ENCODE measurements around the gene PAF1.

DNA sequence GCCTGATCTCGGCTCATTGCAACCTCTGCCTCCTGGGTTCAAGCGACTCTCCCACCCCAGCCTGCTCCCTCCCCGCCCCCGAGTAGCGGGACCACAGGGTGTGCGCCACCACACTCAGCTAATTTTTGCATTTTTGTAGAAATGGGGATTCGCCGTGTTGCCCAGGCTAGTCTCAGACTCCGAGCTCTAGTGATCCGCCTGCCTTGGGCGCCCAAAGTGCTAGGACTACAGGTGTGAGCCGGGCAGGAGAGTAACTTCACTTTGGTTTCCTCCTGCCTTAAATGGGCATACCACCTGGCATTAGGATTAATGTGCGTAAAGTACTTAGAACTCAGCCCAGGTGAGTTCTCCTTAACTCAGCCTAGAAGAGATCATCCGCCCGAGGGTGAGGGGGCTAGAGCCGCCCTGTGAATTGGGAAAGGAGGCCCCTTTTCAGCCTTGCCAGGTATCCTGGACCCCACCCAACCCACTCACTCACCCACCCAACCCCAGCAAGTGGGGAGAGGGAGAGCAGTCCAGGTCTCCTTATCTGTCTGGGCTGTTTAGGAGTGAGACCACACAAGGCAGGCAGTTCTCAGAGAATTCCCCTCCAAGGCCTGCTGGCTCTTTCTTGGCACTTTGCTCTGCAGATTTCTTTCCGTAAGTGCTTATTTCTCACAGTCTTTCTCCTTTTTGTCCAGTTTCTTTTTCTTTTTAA, 14.5 kb upstream of the PAF1 start:
- TF ChIP-seq REST (IDR thresholded peaks at IDR 0.05; ENCODE audit: low read depth) (no peak), TAF1 (IDR thresholded peaks at IDR 0.05; ENCODE audit: low read depth) (no peak), FOXM1 (IDR thresholded peaks at IDR 0.05; ENCODE audit: borderline replicate concordance, low read depth) (no peak), NFIC (IDR thresholded peaks at IDR 0.05) (no peak)
- TF ChIP-seq, protein P1, sequence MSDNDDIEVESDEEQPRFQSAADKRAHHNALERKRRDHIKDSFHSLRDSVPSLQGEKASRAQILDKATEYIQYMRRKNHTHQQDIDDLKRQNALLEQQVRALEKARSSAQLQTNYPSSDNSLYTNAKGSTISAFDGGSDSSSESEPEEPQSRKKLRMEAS (IDR thresholded peaks at IDR 0.05), result no peak

Measured in Ishikawa (cell line).